OCI-LY1 (cell line): ENCODE measurements around the gene ERGIC1.

ENCODE experiments used
- H2AFZ ChIP-seq: fragments of 200-600 bp; sonication (generic), shearing (Covaris generic); 2 replicates; pipeline ENCODE4 v1.6.0; 2014; ENCODE audit warnings: antibody characterized with exemption, mild to moderate bottlenecking, low read length
- H3F3A ChIP-seq: fragments of 200-600 bp; sonication (generic), shearing (Covaris generic); 2 replicates; pipeline ENCODE4 v1.6.0; 2014; ENCODE audit warnings: mild to moderate bottlenecking, antibody characterized with exemption, low read length, moderate library complexity; ENCODE audit not compliant: insufficient read depth
- H3K27ac ChIP-seq: fragments of 200-600 bp; sonication (generic); 2 replicates; pipeline ENCODE4 v1.5.1; 2014; ENCODE audit warnings: low read length, mixed run types, mild to moderate bottlenecking, low read depth; ENCODE audit not compliant: poor library complexity, severe bottlenecking
- H3K27me3 ChIP-seq: fragments of 200-600 bp; sonication (generic); 2 replicates; pipeline ENCODE4 v1.6.0; 2014; ENCODE audit warnings: antibody characterized with exemption, mild to moderate bottlenecking, low read length, moderate library complexity; ENCODE audit not compliant: insufficient read depth
- H3K36me3 ChIP-seq: fragments of 200-600 bp; sonication (generic); 2 replicates; pipeline ENCODE4 v1.6.1; 2014; ENCODE audit warnings: mild to moderate bottlenecking, antibody characterized with exemption, low read length, moderate library complexity, mixed read lengths; ENCODE audit not compliant: insufficient read depth
- H3K4me1 ChIP-seq: fragments of 200-600 bp; sonication (generic); 2 replicates; pipeline ENCODE4 v1.5.1; 2014; ENCODE audit warnings: mild to moderate bottlenecking, low read length, moderate library complexity; ENCODE audit not compliant: insufficient read depth, severe bottlenecking
- H3K4me2 ChIP-seq: fragments of 200-600 bp; sonication (generic), shearing (Covaris generic); 2 replicates; pipeline ENCODE4 v1.6.1; 2014; ENCODE audit warnings: low read length
- H3K4me3 ChIP-seq: fragments of 200-600 bp; sonication (generic); 2 replicates; pipeline ENCODE4 v1.5.1; 2014; ENCODE audit warnings: low read length, low read depth, mild to moderate bottlenecking, mixed read lengths; ENCODE audit not compliant: poor library complexity, severe bottlenecking
- H3K79me2 ChIP-seq: fragments of 200-600 bp; shearing (Covaris generic); 2 replicates; pipeline ENCODE4 v1.6.1; 2016; ENCODE audit warnings: mixed run types, low read length, mixed read lengths; ENCODE audit not compliant: insufficient read depth
- H3K9ac ChIP-seq: fragments of 200-600 bp; sonication (generic), shearing (Covaris generic); 2 replicates; pipeline ENCODE4 v1.6.1; 2014; ENCODE audit warnings: mild to moderate bottlenecking, low read length, mixed read lengths
- H3K9me2 ChIP-seq: fragments of 200-600 bp; sonication (generic), shearing (Covaris generic); 2 replicates; pipeline ENCODE4 v1.6.1; 2014; ENCODE audit warnings: low read depth, mild to moderate bottlenecking, low read length, mixed read lengths
- H3K9me3 ChIP-seq: fragments of 200-600 bp; shearing (Covaris generic); 2 replicates; pipeline ENCODE4 v1.6.1; 2014; ENCODE audit warnings: low read length, mixed read lengths
- H4K20me1 ChIP-seq: fragments of 200-600 bp; sonication (generic), shearing (Covaris generic); 2 replicates; pipeline ENCODE4 v1.6.0; 2016; ENCODE audit warnings: mild to moderate bottlenecking, low read length; ENCODE audit not compliant: insufficient read depth
- CTCF ChIP-seq: fragments of 200-600 bp; sonication (generic), shearing (Covaris generic); IDR thresholded peaks from 2 replicates; pipeline ENCODE4 v1.5.1; 2017; ENCODE audit warnings: mild to moderate bottlenecking, antibody characterized with exemption, low read length, moderate library complexity, mixed read lengths
- EZH2 ChIP-seq: fragments of 200-600 bp; sonication (generic), shearing (Covaris generic); IDR thresholded peaks from 2 replicates; pipeline ENCODE4 v1.8.0; 2017; ENCODE audit warnings: borderline replicate concordance, mixed run types, mild to moderate bottlenecking, antibody characterized with exemption, low read length, moderate library complexity, mixed read lengths

The ERGIC1 gene

GRCh38 chr5:172827841-172828240 lies 6.2 kb upstream of the ERGIC1 start:
- peaks cover 5% of the 10 kb centered on the region for H3K27me3 ChIP-seq
- no peak overlapping the region for H3K27ac ChIP-seq
- H4K20me1 ChIP-seq: no peaks in the 10 kb centered on the region
- H3K9me2 ChIP-seq: no peaks in the 10 kb centered on the region
- no peak overlapping the region for H3K4me3 ChIP-seq
- no peak overlapping the region for H3K4me2 ChIP-seq
- H3K9ac ChIP-seq: no peak overlapping the region
- peaks cover 3% of the 10 kb centered on the region; the same call in 1 of the 2 replicates for H3K36me3 ChIP-seq
- H3K9me3 ChIP-seq: peaks cover 11% of the 10 kb centered on the region
- H3K79me2 ChIP-seq: no peaks in the 10 kb centered on the region
- no peak overlapping the region for H2AFZ ChIP-seq
- no peak for TF ChIP-seq CTCF
- no peak for TF ChIP-seq EZH2
- no peaks in the 10 kb centered on the region for H3K4me1 ChIP-seq
- H3F3A ChIP-seq: no peaks in the 10 kb centered on the region

GRCh38 chr5:172828911-172829431 lies 5.1 kb upstream of the ERGIC1 start:
- Histone ChIP-seq H3K36me3 (peaks cover 3% of the 10 kb centered on the region; the same call in 1 of the 2 replicates), H3K9ac (no peak overlapping the region), H3K27me3 (no peaks in the 10 kb centered on the region; the same call in 1 of the 2 replicates), H3K79me2 (no peaks in the 10 kb centered on the region), H3K4me2 (no peak overlapping the region), H3K9me2 (no peaks in the 10 kb centered on the region), H3K27ac (no peak overlapping the region), H3K4me1 (peaks cover 10% of the 10 kb centered on the region), H4K20me1 (no peaks in the 10 kb centered on the region), H2AFZ (no peak overlapping the region), H3K4me3 (no peak overlapping the region), H3F3A (no peaks in the 10 kb centered on the region), H3K9me3 (peaks cover 11% of the 10 kb centered on the region)
- no peak for TF ChIP-seq CTCF
- TF ChIP-seq EZH2: no peak

GRCh38 chr5:172830275-172830799 lies 3.7 kb upstream of the ERGIC1 start:
- Histone ChIP-seq H3K27me3 (no peaks in the 10 kb centered on the region; the same call in 1 of the 2 replicates), H3K9ac (no peak overlapping the region), H3K27ac (no peak overlapping the region)

More at GRCh38 chr5:172830275-172830799, 3.7 kb upstream of the ERGIC1 start:
- Histone ChIP-seq H3K79me2 (0 out of 2 replicates have a peak, but pooled peaks cover 1% of the 10 kb centered on the region), H2AFZ (no peak overlapping the region), H3K9me3 (peaks cover 10% of the 10 kb centered on the region), H3K36me3 (peaks cover 3% of the 10 kb centered on the region; the same call in 1 of the 2 replicates), H3K4me1 (peaks cover 13% of the 10 kb centered on the region), H4K20me1 (no peaks in the 10 kb centered on the region), H3K4me3 (no peak overlapping the region), H3F3A (no peaks in the 10 kb centered on the region), H3K4me2 (no peak overlapping the region), H3K9me2 (no peaks in the 10 kb centered on the region)
- TF ChIP-seq EZH2 (no peak), CTCF (no peak)
